HG03097 (cell line): ENCODE results near the gene UNK.

Experiments
- ATAC-seq: cut with Tn5 transposase; IDR thresholded peaks from one replicate; pipeline ENCODE4 v1.9.1; 2021; ENCODE audit not compliant: unreplicated experiment, low FRiP score

UNK gene

GRCh38 chr17:75817571-75817970, 33.0 kb downstream of the UNK start:
- no peak for ATAC-seq

- ATAC-seq = no peak
Measured at GRCh38 chr17:75818326-75818885, 33.8 kb downstream of the UNK start.

GRCh38 chr17:75819116-75819515, 34.5 kb downstream of the UNK start:
- ATAC-seq = no peak

- no peak for ATAC-seq
Measured at GRCh38 chr17:75819678-75820077, 35.1 kb downstream of the UNK start.

GRCh38 chr17:75820094-75821080, 35.8 kb downstream of the UNK start:
- no peak for ATAC-seq

GRCh38 chr17:75821552-75821951, 36.9 kb downstream of the UNK start:
- ATAC-seq = no peak

GRCh38 chr17:75822119-75822799, 37.7 kb downstream of the UNK start:
- no peak for ATAC-seq

GRCh38 chr17:75822800-75823166, 38.2 kb downstream of the UNK start:
- ATAC-seq = no peak

GRCh38 chr17:75823257-75824041, 38.8 kb downstream of the UNK start:
- ATAC-seq = no peak

GRCh38 chr17:75824050-75824552, 39.5 kb downstream of the UNK start:
- ATAC-seq = no peak

GRCh38 chr17:75824666-75825065, 40.1 kb downstream of the UNK start:
- ATAC-seq = no peak

- no peak for ATAC-seq
Measured at GRCh38 chr17:75825149-75825552, 40.5 kb downstream of the UNK start.

- no peak for ATAC-seq
Measured at GRCh38 chr17:75825748-75826370, 41.3 kb downstream of the UNK start.

- no peak for ATAC-seq
Measured at GRCh38 chr17:75826561-75827307, 42.1 kb downstream of the UNK start.

GRCh38 chr17:75827308-75828075, 42.9 kb downstream of the UNK start:
- no peak for ATAC-seq

- ATAC-seq = no peak
Measured at GRCh38 chr17:75828076-75828400, 43.4 kb downstream of the UNK start.

GRCh38 chr17:75828741-75829140, 44.1 kb downstream of the UNK start:
- ATAC-seq = no peak

GRCh38 chr17:75829747-75830146, 45.1 kb downstream of the UNK start:
- no peak for ATAC-seq
